CD14-positive monocyte (primary cell): ENCODE results near the gene INSYN2B. TPM values are rescaled to one million over a fixed set of nuclear protein-coding genes. Genes with fewer than 3 reads are reported as not detected.

ENCODE experiments used
- DNase-seq, 3 donors: peaks; one replicate each; pipeline ENCODE4 v3.0.0-alpha.2; 2011 to 2022
- H2AFZ ChIP-seq: 2 replicates; pipeline ENCODE4 v1.6.0; 2012; ENCODE audit warnings: mild to moderate bottlenecking, low read depth, low read length, inconsistent platforms; ENCODE audit not compliant: insufficient read depth, poor library complexity, severe bottlenecking
- H3K27ac ChIP-seq, 2 donors: 1 replicate in 1 of 2; 2 replicates in 1 of 2; pipeline ENCODE4 v1.5.1; 2012 to 2013; ENCODE audit warnings: low read length in 2 of 2, control low read depth in 1 of 2, inconsistent platforms in 1 of 2, low read depth in 1 of 2, mild to moderate bottlenecking in 1 of 2
- H3K27me3 ChIP-seq, 2 donors: one replicate each; pipeline versions ENCODE4 v1.6.0 to v1.6.1; 2011 to 2013; ENCODE audit warnings: low read length in 2 of 2; ENCODE audit not compliant: control insufficient read depth in 2 of 2, insufficient read depth in 2 of 2
- H3K36me3 ChIP-seq, 2 donors: replicated peaks in 1 of 2; 1 replicate in 1 of 2; 2 replicates in 1 of 2; pipeline versions ENCODE4 v1.5.1 to v1.6.1; 2012 to 2013; ENCODE audit warnings: low read length in 2 of 2, control low read depth in 1 of 2, inconsistent platforms in 1 of 2, mild to moderate bottlenecking in 1 of 2; ENCODE audit not compliant: insufficient read depth in 2 of 2, control insufficient read depth in 1 of 2
- H3K4me1 ChIP-seq, 2 donors: 1 replicate in 1 of 2; 2 replicates in 1 of 2; pipeline versions ENCODE4 v1.5.1 to v1.6.1; 2012 to 2013; ENCODE audit warnings: low read length in 2 of 2, control low read depth in 1 of 2, inconsistent platforms in 1 of 2, mild to moderate bottlenecking in 1 of 2, moderate library complexity in 1 of 2; ENCODE audit not compliant: insufficient read depth in 2 of 2, control insufficient read depth in 1 of 2
- H3K4me2 ChIP-seq: replicated peaks from 2 replicates; pipeline ENCODE3; 2012; ENCODE audit warnings: low read length, moderate library complexity, mild to moderate bottlenecking; ENCODE audit not compliant: poor library complexity, severe bottlenecking; ENCODE audit errors: extremely low read depth
- H3K4me3 ChIP-seq, 3 experiments: fragments of 200-600 bp in 1 of 3; sonication (generic) in 1 of 3; replicated peaks in 1 of 3; 1 replicate in 2 of 3; 2 replicates in 1 of 3; pipeline ENCODE4 v1.5.1; 2011 to 2013; ENCODE audit warnings: low read length in 3 of 3, mild to moderate bottlenecking in 3 of 3, control low read depth in 2 of 3, low read depth in 2 of 3, inconsistent platforms in 1 of 3, moderate library complexity in 1 of 3
- H3K79me2 ChIP-seq: 2 replicates; pipeline ENCODE4 v1.6.0; 2012; ENCODE audit warnings: mild to moderate bottlenecking, control low read depth, inconsistent platforms, low read length, moderate library complexity; ENCODE audit not compliant: insufficient read depth
- H3K9ac ChIP-seq: 2 replicates; pipeline ENCODE4 v1.6.0; 2017; ENCODE audit warnings: low read length, mild to moderate bottlenecking; ENCODE audit not compliant: insufficient read depth, poor library complexity, severe bottlenecking
- H3K9me3 ChIP-seq, 2 donors: replicated peaks in 1 of 2; 1 replicate in 1 of 2; 2 replicates in 1 of 2; pipeline versions ENCODE4 v1.5.1 to v1.6.1; 2012 to 2013; ENCODE audit warnings: low read length in 2 of 2, control low read depth in 1 of 2; ENCODE audit not compliant: control insufficient read depth in 1 of 2, insufficient read depth in 1 of 2
- H4K20me1 ChIP-seq: 2 replicates; pipeline ENCODE4 v1.6.0; 2012; ENCODE audit warnings: mild to moderate bottlenecking, low read length, control low read depth, moderate library complexity; ENCODE audit not compliant: insufficient read depth
- H3K27ac Mint-ChIP-seq, 7 donors: one replicate each; pipeline ENCODE4 v1.8.0; 2020; ENCODE audit warnings: mild to moderate bottlenecking in 7 of 7, mixed read lengths in 7 of 7, moderate library complexity in 6 of 7, inconsistent platforms in 2 of 7
- H3K27me3 Mint-ChIP-seq, 3 donors: one replicate each; pipeline ENCODE4 v1.8.0; 2021 to 2022; ENCODE audit warnings: low read depth in 3 of 3, mild to moderate bottlenecking in 3 of 3, mixed read lengths in 3 of 3, moderate library complexity in 3 of 3, inconsistent platforms in 1 of 3
- H3K36me3 Mint-ChIP-seq, 2 donors: one replicate each; pipeline ENCODE4 v1.8.0; 2020; ENCODE audit warnings: mixed read lengths in 2 of 2, inconsistent platforms in 1 of 2, mild to moderate bottlenecking in 1 of 2
- H3K4me1 Mint-ChIP-seq: one replicate; pipeline ENCODE4 v1.8.0; 2020; ENCODE audit warnings: mild to moderate bottlenecking, mixed read lengths
- H3K4me3 Mint-ChIP-seq, 2 donors: one replicate each; pipeline ENCODE4 v1.8.0; 2020; ENCODE audit warnings: mild to moderate bottlenecking in 2 of 2, mixed read lengths in 2 of 2, moderate library complexity in 1 of 2
- H3K9me3 Mint-ChIP-seq, 7 donors: one replicate each; pipeline ENCODE4 v1.8.0; 2020 to 2022; ENCODE audit warnings: mixed read lengths in 7 of 7, mild to moderate bottlenecking in 6 of 7, moderate library complexity in 6 of 7, inconsistent platforms in 2 of 7
- CTCF ChIP-seq: fragments of 200-600 bp; IDR thresholded peaks from one replicate; pipeline ENCODE4 v1.8.0; 2022; ENCODE audit warnings: antibody characterized with exemption, mild to moderate bottlenecking
- WGBS: methylation state at CpG from one replicate; pipeline ENCODE4 v1.1.5; 2013; ENCODE audit warnings: missing lambda C conversion rate; ENCODE audit not compliant: insufficient coverage; 5-methylcytosine and 5-hydroxymethylcytosine counted together
- intact Hi-C, 2 donors: fragments of 100-400 bp; cut with micrococcal nuclease; formaldehyde crosslinking; loops; one replicate each; pipeline versions ENCODE4 v1.15.0 to v1.15.1; 2023
- polyA plus RNA-seq, 3 donors: library from polyadenylated mRNA; depleted of rRNA in 1 of 3; unstranded in 2 of 3; stranded (reverse) in 1 of 3; fragments of 300-500 nt in 2 of 3; fragments of >200 nt in 1 of 3; fragmentation: Illumina TruSeq in 2 of 3; gene quantifications; 1 replicate in 2 of 3; 2 replicates in 1 of 3; pipeline ENCODE4 v1.2.3, GENCODE V29; 2012 to 2021

The INSYN2B gene
- polyA plus RNA-seq, 3 donors = 0.17 TPM; not detected in 2

GRCh38 chr5:169842699-169843098, 137.6 kb downstream of the INSYN2B start:
- no peak overlapping the region for H3K4me2 ChIP-seq
- H4K20me1 ChIP-seq = peaks cover 97% of the 10 kb centered on the region
- H3K27me3 ChIP-seq = no peaks in the 10 kb centered on the region
- intact Hi-C loops = no loop called here
- H3K27ac ChIP-seq = no peak overlapping the region
- H3K36me3 Mint-ChIP-seq = peaks cover 82 to 86% of the 10 kb centered on the region in 2 donors
- no peak for DNase-seq
- H3K9ac ChIP-seq = no peak overlapping the region
- H3K4me1 ChIP-seq = no peaks in the 10 kb centered on the region
- no peak for TF ChIP-seq CTCF
- H3K9me3 Mint-ChIP-seq = no peaks in the 10 kb centered on the region
- no peaks in the 10 kb centered on the region for H3K9me3 ChIP-seq
- H3K79me2 ChIP-seq = peaks cover 29% of the 10 kb centered on the region
- H3K27ac Mint-ChIP-seq = peak overlapping the region in 3 of 7 donors; percentile 9 to 67 (median 40)
- H3K36me3 ChIP-seq = peaks cover 85 to 100% of the 10 kb centered on the region in 2 donors
- no peaks in the 10 kb centered on the region for H3K4me1 Mint-ChIP-seq
- no peak overlapping the region for H3K4me3 ChIP-seq
- no peaks in the 10 kb centered on the region for H3K27me3 Mint-ChIP-seq
- no peak overlapping the region for H2AFZ ChIP-seq
- no peak overlapping the region for H3K4me3 Mint-ChIP-seq

GRCh38 chr5:169840405-169840804, 139.9 kb downstream of the INSYN2B start:
- no peak for DNase-seq
- Histone ChIP-seq H2AFZ (no peak overlapping the region), H3K4me3 (no peak overlapping the region), H3K9me3 (no peaks in the 10 kb centered on the region), H3K4me1 (no peaks in the 10 kb centered on the region), H3K27ac (no peak overlapping the region), H3K9ac (no peak overlapping the region), H3K36me3 (peaks cover 88 to 90% of the 10 kb centered on the region in 2 donors), H3K27me3 (no peaks in the 10 kb centered on the region), H3K79me2 (peaks cover 21% of the 10 kb centered on the region), H3K4me2 (no peak overlapping the region), H4K20me1 (peaks cover 92% of the 10 kb centered on the region)
- H3K36me3 Mint-ChIP-seq = peaks cover 82 to 89% of the 10 kb centered on the region in 2 donors
- no peaks in the 10 kb centered on the region for H3K27me3 Mint-ChIP-seq
- 75% methylated on average over 2 of the region's 3 CpGs for WGBS
- no peak for TF ChIP-seq CTCF
- no peak overlapping the region for H3K4me3 Mint-ChIP-seq
- no peaks in the 10 kb centered on the region for H3K9me3 Mint-ChIP-seq
- H3K27ac Mint-ChIP-seq = peak overlapping the region in 1 of 7 donors; percentile 0
- intact Hi-C loops = no loop called here
- no peaks in the 10 kb centered on the region for H3K4me1 Mint-ChIP-seq
